Astrocyte of the spinal cord (primary cell): ENCODE data around the gene ARRDC5.
"Not testable (repeated sequence)": the region's sequence is repeated elsewhere in the genome, so short reads cannot be mapped to it uniquely, and the experiment has no call there.

ENCODE experiments used
- DNase-seq: peaks from one replicate; pipeline ENCODE4 v3.0.0; 2011; ENCODE audit warnings: low read depth, low spot score
- H3K4me3 ChIP-seq: 2 replicates; pipeline ENCODE4 v1.5.1; 2011; ENCODE audit warnings: low read depth, mild to moderate bottlenecking, low read length, moderate library complexity
- in situ Hi-C: cut with HindIII; loops from 2 replicates; pipeline ENCODE4 v1.10.0; 2017; ENCODE audit warnings: low sequenced_read_pairs
- TF ChIP-seq, protein P1 (sequence below): IDR thresholded peaks from 2 replicates; pipeline ENCODE4 v1.5.1; 2012; ENCODE audit warnings: low read depth, mild to moderate bottlenecking, low read length, inconsistent platforms

ARRDC5 gene

DNA sequence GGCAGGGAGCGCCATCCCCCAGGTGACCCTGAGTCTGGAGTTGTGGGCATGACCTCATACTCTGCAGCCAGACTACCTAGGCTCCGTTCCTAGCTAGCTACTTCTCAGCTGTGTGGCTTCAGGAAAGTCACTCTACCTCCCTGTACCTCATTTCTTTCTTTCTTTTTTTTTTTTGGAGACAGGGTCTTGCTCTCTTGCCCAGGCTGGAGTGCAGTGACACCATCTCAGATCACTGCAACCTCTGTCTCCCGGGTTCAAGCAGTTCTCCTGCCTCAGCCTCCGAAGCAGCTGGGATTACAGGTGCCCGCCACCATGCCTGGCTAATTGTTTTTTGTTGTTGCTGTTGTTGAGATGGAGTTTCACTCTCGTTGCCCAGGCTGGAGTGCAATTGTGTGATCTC lies 50.2 kb downstream of the ARRDC5 start:
- TF ChIP-seq, protein P1, sequence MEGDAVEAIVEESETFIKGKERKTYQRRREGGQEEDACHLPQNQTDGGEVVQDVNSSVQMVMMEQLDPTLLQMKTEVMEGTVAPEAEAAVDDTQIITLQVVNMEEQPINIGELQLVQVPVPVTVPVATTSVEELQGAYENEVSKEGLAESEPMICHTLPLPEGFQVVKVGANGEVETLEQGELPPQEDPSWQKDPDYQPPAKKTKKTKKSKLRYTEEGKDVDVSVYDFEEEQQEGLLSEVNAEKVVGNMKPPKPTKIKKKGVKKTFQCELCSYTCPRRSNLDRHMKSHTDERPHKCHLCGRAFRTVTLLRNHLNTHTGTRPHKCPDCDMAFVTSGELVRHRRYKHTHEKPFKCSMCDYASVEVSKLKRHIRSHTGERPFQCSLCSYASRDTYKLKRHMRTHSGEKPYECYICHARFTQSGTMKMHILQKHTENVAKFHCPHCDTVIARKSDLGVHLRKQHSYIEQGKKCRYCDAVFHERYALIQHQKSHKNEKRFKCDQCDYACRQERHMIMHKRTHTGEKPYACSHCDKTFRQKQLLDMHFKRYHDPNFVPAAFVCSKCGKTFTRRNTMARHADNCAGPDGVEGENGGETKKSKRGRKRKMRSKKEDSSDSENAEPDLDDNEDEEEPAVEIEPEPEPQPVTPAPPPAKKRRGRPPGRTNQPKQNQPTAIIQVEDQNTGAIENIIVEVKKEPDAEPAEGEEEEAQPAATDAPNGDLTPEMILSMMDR: no peak
- in situ Hi-C loops: no loop called here
- DNase-seq: no peak
- no peak overlapping the region for H3K4me3 ChIP-seq

DNA sequence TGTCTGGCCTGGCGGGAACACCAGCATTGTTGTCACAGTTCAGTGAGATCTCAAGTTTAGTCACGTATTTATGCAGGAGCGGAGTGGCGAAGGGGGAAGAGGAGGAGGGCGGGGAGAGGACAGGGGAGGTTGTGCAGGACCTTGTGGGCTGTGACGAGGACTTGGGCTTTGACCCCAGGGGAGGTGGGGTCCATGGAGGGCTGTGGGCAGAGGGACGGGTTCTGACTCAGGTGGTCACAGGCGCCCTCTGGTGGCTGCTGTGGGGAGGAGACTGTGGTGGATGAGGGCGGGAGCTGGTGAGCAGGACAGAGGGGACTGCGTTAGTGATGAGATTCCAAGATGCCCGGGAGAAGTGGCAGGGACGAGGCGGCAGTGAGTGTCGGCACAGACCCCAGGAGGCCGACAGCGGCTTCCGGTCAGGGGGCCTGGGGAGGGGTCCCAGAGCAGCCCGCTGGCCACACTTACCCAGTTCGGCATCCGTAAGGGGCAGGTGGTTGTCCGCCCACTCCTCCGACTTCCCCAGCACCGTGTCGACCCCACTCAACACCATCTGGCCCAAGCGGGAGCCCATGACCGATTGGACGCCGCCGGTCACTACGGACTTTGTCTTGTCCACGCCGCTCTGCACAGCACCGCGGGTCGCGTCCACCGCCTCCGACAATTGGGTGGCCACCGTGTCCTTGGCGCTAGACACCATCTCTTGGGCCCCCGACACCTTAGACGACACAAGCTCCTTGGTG lies 51.0 kb downstream of the ARRDC5 start:
- in situ Hi-C loops: no loop called here
- no peak overlapping the region for H3K4me3 ChIP-seq
- DNase-seq: peak; percentile 39
- TF ChIP-seq, protein P1: peak; percentile 92

DNA sequence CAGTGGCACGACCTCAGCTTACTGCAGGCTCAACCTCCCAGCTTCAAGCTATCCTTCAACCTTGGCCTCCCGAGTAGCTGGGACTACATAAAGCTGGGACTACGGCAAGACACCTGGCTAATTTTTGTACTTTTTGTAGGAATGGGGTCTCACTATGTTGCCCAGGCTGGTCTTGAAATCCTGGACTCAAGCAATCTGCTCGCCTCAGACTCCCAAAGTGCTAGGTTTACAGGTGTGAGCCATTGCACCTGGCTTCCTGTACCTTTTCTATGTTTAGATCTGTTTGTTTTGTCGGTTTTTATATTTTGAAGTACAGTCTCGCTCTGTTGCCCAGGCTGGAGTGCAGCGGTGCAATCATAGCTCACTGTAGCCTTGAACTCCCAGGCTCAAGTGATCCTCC lies 53.7 kb downstream of the ARRDC5 start:
- DNase-seq: no peak
- in situ Hi-C loops: no loop called here
- TF ChIP-seq, protein P1: no peak

DNA sequence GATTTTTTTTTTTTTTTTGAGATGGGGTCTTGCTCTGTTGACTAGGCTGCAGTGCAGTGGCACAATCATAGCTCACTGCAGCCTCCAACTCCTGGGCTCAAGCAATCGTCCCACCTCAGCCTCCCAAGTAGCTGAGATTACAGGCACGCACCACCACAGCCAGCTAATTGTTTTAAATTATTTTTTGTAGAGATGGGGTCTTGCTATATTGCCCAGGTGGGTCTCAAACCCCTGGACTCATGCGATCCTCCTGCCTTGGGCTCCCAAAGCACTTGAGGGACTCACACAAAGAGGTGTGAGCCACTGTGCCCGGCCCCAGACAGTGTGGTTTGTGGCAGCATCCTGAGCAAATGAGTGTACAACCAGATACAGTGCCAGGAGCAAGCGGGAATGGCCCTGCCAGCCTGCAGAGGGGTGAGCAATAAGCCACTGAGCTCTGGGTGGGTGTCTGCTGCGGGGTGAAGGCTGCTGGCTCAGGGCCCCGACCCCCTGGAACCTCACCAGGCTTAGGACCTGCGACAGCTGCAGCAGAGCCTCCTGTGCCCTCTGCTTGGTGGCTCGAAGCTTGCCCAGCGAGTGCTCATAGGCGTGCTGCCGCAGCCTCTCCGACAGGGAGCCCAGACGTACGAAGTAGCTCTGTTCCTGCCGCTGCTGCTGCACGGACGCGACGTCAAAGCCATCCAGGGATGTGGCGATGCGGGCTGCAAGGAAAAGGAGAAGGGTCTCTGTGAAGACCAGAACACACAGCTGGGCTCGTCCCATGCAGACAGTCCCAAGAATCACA lies 55.3 kb downstream of the ARRDC5 start:
- DNase-seq: no peak
- no peak overlapping the region for H3K4me3 ChIP-seq
- TF ChIP-seq, protein P1: no peak
- in situ Hi-C loops: no loop called here

More for the DNA sequence above, 53.7 kb downstream of the ARRDC5 start:
- H3K4me3 ChIP-seq: no peak overlapping the region

DNA sequence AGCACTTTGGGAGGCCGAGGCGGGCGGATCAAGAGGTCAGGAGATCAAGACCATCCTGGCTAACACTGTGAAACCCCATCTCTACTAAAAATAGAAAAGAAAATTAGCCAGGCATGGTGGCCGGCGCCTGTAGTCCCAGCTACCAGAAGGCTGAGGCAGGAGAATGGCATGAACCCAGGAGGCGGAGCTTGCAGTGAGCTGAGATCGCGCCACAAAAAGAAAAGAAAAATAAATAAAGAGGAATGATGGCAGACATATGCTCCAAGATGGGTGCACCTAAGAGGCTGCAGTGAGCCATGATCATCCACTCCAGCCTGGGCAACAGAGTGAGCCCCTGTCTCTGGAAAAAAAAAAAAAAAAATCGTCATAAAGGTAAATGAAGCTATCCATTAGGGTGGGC lies 56.7 kb downstream of the ARRDC5 start:
- DNase-seq: peak; percentile 59
- in situ Hi-C loops, H3K4me3 ChIP-seq: not testable (repeated sequence)

DNA sequence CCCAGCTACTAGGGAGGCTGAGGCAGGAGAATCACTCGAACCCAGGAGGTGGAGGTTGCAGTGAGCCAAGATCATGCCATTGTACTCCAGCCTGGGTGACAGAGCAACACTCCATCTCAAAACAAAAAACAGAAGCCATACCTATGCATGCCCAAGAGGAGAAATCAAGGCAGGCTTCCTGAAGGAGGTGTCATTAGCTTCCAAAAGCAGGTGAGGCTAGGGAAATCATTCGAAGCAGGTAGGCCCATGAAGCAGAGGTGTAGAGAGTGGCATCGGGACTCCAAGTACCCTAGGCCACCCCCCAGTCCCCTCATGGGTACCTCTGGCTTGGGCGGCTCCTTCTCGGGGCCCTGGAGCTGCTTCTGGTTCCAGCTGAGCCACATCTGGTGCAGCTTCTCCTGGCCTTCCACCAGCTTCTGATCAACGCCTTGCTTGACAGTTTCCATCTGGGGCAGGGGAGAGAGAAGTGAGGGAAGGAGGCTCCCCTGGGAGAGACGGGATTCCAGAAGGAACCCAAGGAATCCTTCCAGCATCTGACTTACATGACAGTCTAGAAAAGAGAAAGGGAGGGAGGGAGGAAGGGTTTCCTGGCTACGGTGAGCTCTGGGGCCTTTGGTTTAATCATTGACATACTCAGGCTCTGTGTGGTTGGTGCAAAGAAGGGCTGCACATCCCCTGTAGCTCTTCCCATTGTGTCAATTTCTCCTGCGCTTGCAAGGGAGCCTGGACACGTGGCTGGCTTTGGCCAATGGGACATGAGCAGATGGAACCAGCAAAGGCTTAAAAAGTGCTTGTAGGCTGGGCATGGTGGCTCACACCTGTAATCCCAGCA lies 58.1 kb downstream of the ARRDC5 start:
- in situ Hi-C loops: no loop called here
- no peak overlapping the region for H3K4me3 ChIP-seq
- no peak for DNase-seq
- TF ChIP-seq, protein P1: no peak
